ENCODE results near the gene PRR12.

DNA sequence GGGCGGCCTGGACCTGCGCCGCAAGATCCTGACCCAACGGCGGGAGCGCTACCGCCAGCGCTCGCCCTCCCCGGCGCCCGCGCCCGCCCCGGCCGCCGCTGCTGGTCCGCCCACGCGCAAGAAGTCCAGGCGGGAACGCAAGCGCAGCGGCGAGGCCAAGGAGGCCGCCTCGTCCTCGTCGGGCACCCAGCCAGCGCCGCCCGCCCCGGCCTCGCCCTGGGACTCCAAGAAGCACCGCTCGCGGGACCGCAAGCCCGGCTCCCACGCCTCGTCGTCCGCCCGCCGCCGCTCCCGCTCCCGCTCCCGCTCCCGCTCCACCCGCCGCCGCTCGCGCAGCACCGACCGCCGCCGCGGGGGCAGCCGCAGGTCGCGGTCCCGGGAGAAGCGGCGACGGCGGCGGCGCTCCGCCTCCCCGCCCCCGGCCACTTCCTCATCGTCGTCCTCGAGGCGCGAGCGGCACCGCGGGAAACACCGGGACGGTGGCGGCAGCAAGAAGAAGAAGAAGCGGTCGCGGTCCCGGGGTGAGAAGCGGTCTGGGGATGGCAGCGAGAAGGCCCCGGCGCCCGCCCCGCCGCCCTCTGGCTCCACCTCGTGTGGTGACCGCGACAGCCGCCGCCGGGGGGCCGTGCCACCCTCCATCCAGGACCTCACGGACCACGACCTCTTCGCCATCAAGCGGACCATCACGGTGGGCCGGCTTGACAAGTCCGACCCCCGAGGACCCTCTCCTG is 61.0 kb downstream of the PRR12 start:
- TF ChIP-seq, protein P1, sequence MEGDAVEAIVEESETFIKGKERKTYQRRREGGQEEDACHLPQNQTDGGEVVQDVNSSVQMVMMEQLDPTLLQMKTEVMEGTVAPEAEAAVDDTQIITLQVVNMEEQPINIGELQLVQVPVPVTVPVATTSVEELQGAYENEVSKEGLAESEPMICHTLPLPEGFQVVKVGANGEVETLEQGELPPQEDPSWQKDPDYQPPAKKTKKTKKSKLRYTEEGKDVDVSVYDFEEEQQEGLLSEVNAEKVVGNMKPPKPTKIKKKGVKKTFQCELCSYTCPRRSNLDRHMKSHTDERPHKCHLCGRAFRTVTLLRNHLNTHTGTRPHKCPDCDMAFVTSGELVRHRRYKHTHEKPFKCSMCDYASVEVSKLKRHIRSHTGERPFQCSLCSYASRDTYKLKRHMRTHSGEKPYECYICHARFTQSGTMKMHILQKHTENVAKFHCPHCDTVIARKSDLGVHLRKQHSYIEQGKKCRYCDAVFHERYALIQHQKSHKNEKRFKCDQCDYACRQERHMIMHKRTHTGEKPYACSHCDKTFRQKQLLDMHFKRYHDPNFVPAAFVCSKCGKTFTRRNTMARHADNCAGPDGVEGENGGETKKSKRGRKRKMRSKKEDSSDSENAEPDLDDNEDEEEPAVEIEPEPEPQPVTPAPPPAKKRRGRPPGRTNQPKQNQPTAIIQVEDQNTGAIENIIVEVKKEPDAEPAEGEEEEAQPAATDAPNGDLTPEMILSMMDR (IDR thresholded peaks at IDR 0.05; ENCODE audit: low read depth, low read length, missing input control), result no peak
- TF ChIP-seq, protein P2, sequence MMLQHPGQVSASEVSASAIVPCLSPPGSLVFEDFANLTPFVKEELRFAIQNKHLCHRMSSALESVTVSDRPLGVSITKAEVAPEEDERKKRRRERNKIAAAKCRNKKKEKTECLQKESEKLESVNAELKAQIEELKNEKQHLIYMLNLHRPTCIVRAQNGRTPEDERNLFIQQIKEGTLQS (IDR thresholded peaks at IDR 0.05), result no peak
- TF ChIP-seq FOXA2 (IDR thresholded peaks at IDR 0.05) (no peak), SP1 (IDR thresholded peaks at IDR 0.05) (no peak), JUND (IDR thresholded peaks at IDR 0.05) (no peak), FOXA1 (IDR thresholded peaks at IDR 0.05) (no peak), YY1 (IDR thresholded peaks at IDR 0.05) (no peak), RXRA (IDR thresholded peaks at IDR 0.05) (no peak)
- TF ChIP-seq, protein P3, sequence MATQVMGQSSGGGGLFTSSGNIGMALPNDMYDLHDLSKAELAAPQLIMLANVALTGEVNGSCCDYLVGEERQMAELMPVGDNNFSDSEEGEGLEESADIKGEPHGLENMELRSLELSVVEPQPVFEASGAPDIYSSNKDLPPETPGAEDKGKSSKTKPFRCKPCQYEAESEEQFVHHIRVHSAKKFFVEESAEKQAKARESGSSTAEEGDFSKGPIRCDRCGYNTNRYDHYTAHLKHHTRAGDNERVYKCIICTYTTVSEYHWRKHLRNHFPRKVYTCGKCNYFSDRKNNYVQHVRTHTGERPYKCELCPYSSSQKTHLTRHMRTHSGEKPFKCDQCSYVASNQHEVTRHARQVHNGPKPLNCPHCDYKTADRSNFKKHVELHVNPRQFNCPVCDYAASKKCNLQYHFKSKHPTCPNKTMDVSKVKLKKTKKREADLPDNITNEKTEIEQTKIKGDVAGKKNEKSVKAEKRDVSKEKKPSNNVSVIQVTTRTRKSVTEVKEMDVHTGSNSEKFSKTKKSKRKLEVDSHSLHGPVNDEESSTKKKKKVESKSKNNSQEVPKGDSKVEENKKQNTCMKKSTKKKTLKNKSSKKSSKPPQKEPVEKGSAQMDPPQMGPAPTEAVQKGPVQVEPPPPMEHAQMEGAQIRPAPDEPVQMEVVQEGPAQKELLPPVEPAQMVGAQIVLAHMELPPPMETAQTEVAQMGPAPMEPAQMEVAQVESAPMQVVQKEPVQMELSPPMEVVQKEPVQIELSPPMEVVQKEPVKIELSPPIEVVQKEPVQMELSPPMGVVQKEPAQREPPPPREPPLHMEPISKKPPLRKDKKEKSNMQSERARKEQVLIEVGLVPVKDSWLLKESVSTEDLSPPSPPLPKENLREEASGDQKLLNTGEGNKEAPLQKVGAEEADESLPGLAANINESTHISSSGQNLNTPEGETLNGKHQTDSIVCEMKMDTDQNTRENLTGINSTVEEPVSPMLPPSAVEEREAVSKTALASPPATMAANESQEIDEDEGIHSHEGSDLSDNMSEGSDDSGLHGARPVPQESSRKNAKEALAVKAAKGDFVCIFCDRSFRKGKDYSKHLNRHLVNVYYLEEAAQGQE (IDR thresholded peaks at IDR 0.05), result no peak

All from liver (tissue), 3 donors.